Osteocyte (in vitro differentiated cells): ENCODE measurements around the gene ANXA2. TPM values are rescaled to one million over a fixed set of nuclear protein-coding genes. Genes with fewer than 3 reads are reported as not detected.

Source experiments
- DNase-seq: peaks from one replicate; pipeline ENCODE4 v3.0.0; 2021; ENCODE audit warnings: mixed read lengths; ENCODE audit not compliant: unreplicated experiment; ENCODE audit errors: extremely low spot score
- H3K27ac Mint-ChIP-seq: one replicate; pipeline ENCODE4 v1.8.0; 2021; ENCODE audit warnings: mild to moderate bottlenecking, mixed read lengths; ENCODE audit not compliant: unreplicated experiment
- H3K27me3 Mint-ChIP-seq: one replicate; pipeline ENCODE4 v1.8.0; 2021; ENCODE audit warnings: mixed read lengths; ENCODE audit not compliant: unreplicated experiment
- H3K36me3 Mint-ChIP-seq: one replicate; pipeline ENCODE4 v1.8.0; 2021; ENCODE audit warnings: mixed read lengths; ENCODE audit not compliant: unreplicated experiment
- H3K4me1 Mint-ChIP-seq: one replicate; pipeline ENCODE4 v1.8.0; 2021; ENCODE audit warnings: mixed read lengths; ENCODE audit not compliant: unreplicated experiment
- H3K4me3 Mint-ChIP-seq: one replicate; pipeline ENCODE4 v1.8.0; 2021; ENCODE audit warnings: mild to moderate bottlenecking, moderate library complexity, mixed read lengths; ENCODE audit not compliant: unreplicated experiment
- H3K9me3 Mint-ChIP-seq: one replicate; pipeline ENCODE4 v1.8.0; 2021; ENCODE audit warnings: mixed read lengths; ENCODE audit not compliant: unreplicated experiment
- total RNA-seq: library from RNA; stranded (reverse); gene quantifications from 2 replicates; pipeline ENCODE4 v1.2.1, GENCODE V29; 2021
- TF ChIP-seq, protein P1 (sequence below): fragments of 200-600 bp; sonication (generic); IDR thresholded peaks from 2 replicates; pipeline ENCODE4 v1.5.0; 2021; ENCODE audit warnings: antibody characterized with exemption, mild to moderate bottlenecking, moderate library complexity

Gene ANXA2
- total RNA-seq, 1 donor from 2014 or later: 2,961 TPM

DNA sequence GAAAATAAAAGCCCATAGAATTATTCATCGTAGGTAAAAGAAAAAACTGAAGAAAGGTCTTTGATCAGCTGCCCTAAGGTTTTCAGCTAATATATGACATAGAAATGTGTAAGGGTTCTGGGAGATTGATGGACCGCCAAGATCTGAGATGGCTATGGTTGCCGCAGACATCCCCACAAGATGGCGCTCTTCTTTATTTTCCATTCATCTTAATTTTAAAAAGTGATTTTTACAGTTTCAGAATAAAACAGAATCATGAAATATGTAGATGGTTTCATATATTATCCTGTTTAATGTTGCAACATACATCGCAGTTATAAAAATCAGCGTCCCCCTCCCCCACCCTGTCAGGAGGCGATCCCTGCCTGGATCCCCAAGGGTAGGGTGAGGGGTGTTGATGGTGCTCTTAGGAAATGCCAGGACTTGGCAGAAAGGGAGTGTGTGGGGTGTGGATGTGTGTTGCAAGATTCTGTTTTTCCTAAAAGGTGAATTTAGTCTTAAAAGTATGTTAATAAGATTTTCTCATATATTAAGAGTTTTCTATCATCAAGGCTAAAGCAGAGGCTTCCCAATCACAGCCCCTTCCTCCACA is 68.8 kb downstream of the ANXA2 start:
- DNase-seq: no peak
- TF ChIP-seq, protein P1, sequence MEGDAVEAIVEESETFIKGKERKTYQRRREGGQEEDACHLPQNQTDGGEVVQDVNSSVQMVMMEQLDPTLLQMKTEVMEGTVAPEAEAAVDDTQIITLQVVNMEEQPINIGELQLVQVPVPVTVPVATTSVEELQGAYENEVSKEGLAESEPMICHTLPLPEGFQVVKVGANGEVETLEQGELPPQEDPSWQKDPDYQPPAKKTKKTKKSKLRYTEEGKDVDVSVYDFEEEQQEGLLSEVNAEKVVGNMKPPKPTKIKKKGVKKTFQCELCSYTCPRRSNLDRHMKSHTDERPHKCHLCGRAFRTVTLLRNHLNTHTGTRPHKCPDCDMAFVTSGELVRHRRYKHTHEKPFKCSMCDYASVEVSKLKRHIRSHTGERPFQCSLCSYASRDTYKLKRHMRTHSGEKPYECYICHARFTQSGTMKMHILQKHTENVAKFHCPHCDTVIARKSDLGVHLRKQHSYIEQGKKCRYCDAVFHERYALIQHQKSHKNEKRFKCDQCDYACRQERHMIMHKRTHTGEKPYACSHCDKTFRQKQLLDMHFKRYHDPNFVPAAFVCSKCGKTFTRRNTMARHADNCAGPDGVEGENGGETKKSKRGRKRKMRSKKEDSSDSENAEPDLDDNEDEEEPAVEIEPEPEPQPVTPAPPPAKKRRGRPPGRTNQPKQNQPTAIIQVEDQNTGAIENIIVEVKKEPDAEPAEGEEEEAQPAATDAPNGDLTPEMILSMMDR: peak; percentile 89
- Mint-ChIP-seq H3K36me3 (peaks cover 5% of the 10 kb centered on the region), H3K4me1 (peaks cover 22% of the 10 kb centered on the region), H3K9me3 (no peaks in the 10 kb centered on the region), H3K27ac (no peak overlapping the region), H3K4me3 (no peak overlapping the region), H3K27me3 (peaks cover 48% of the 10 kb centered on the region)

DNA sequence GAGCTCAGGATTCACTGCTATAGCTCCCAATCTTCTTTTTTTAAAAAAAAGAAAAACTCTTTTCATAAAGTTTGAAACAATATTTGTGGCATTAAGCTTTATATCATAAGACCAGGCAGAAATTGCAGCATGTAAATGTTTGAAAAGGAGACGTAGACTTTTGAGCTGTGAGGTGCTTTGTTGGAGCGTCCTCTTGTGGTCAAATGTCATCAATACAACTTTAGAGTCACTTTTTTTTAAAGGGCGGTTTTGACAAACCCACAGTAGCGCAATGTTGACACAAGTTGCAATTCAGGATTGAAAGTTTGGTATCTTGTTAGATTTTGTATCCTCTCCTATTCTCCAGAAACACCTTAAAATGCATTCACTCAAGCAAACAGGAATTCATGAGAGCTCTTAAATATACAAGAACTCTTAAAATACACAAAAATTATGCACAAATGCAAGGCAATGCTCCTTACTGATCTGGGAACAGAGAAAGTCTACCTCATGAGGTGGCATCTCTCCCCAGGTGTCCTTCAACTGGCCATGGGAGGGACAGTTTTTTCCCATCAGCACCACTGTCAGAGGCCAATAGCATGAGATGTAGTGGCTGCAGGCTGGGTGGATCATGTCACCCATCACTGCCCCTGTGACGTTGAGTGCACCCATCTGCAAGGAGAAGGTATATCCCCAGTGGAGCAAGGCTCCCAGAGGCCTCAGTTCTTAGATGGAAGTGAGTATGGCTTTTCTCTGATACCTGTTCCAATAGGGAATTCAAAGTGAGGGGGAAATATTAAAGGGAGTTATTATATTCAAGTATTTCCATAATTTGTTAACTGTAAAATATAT is 70.7 kb downstream of the ANXA2 start:
- H3K27ac Mint-ChIP-seq: no peak overlapping the region
- DNase-seq: no peak
- H3K9me3 Mint-ChIP-seq: no peaks in the 10 kb centered on the region
- H3K4me3 Mint-ChIP-seq: no peak overlapping the region
- TF ChIP-seq, protein P1: peak; percentile 84
- H3K4me1 Mint-ChIP-seq: peaks cover 22% of the 10 kb centered on the region
- H3K36me3 Mint-ChIP-seq: no peaks in the 10 kb centered on the region
- H3K27me3 Mint-ChIP-seq: peaks cover 58% of the 10 kb centered on the region

DNA sequence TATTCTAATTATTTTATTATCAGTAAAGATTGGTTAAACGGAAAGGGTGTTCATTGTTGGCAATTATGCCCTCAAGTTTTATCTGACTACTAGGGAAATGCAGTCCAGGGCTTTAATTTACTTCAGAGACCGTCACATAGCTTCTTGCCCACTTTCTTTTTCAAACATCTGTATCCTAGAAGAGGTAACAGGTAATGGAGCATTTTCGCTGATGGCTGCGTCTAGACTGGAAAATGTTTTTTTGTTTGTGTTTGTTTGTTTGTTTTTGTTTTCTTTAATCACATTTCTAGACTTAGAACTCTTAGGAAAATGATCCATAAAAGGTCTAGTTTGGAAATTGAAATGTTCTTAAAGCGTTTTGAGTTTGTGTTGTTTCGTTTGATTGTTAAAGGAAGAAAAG is 71.4 kb downstream of the ANXA2 start:
- Mint-ChIP-seq H3K27me3 (peaks cover 65% of the 10 kb centered on the region), H3K27ac (no peak overlapping the region), H3K9me3 (no peaks in the 10 kb centered on the region), H3K36me3 (no peaks in the 10 kb centered on the region), H3K4me3 (no peak overlapping the region), H3K4me1 (peaks cover 22% of the 10 kb centered on the region)
- DNase-seq: no peak
- TF ChIP-seq, protein P1: no peak

DNA sequence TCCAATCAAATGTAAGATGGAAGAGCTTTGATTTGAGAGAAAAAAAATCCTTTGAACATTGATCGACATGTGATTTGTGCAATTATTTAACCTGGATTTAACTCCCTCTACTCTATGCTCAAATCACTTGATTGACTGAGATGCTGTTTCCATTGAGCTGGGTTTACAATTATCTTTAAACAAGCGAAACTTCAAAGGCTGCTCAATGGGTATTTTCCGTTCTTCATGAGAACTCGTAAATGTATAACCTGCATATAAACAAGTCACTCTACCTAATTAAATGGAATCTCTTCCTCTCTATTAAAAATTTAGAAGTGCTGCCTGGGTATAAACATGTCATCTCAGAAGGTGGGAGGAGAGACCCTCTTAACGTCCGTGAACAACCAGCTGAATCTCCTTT is 71.9 kb downstream of the ANXA2 start:
- Mint-ChIP-seq H3K4me3 (no peak overlapping the region), H3K9me3 (no peaks in the 10 kb centered on the region), H3K4me1 (peaks cover 22% of the 10 kb centered on the region), H3K27me3 (peaks cover 67% of the 10 kb centered on the region), H3K36me3 (no peaks in the 10 kb centered on the region), H3K27ac (no peak overlapping the region)
- TF ChIP-seq, protein P1: no peak
- no peak for DNase-seq

GRCh38 chr15:60324706-60325438 is 72.9 kb downstream of the ANXA2 start:
- no peak overlapping the region for H3K27ac Mint-ChIP-seq
- TF ChIP-seq, protein P1: no peak
- no peaks in the 10 kb centered on the region for H3K9me3 Mint-ChIP-seq
- no peak overlapping the region for H3K4me3 Mint-ChIP-seq
- peaks cover 22% of the 10 kb centered on the region for H3K4me1 Mint-ChIP-seq
- no peak for DNase-seq
- H3K27me3 Mint-ChIP-seq: peaks cover 77% of the 10 kb centered on the region
- no peaks in the 10 kb centered on the region for H3K36me3 Mint-ChIP-seq
